ENCODE results near the gene NLN.
"Not testable (repeated sequence)": the region's sequence is repeated elsewhere in the genome, so short reads cannot be mapped to it uniquely, and the experiment has no call there.

Gene NLN

GRCh38 chr5:65805089-65805488 lies 83.1 kb downstream of the NLN start:
- H3K4ac ChIP-seq (ENCODE audit: low read depth, low read length): no peak overlapping the region
- H3K14ac ChIP-seq (ENCODE audit: low read length): no peak overlapping the region
- no peak overlapping the region for H2BK5ac ChIP-seq (ENCODE audit: low read depth, low read length, poor library complexity)
- no peak overlapping the region for H2BK120ac ChIP-seq (ENCODE audit: insufficient read depth, low read length, poor library complexity)
- H2BK12ac ChIP-seq (ENCODE audit: low read length): no peak overlapping the region
- DNase-seq: no peak
- H3K18ac ChIP-seq (ENCODE audit: low read length): no peak overlapping the region
- H3K9ac ChIP-seq (ENCODE audit: low read length): no peak overlapping the region
- no peaks in the 10 kb centered on the region for H3K79me1 ChIP-seq (ENCODE audit: low read length)
- no peaks in the 10 kb centered on the region for H3K27me3 ChIP-seq (ENCODE audit: insufficient read depth, low read length)
- no peak overlapping the region for H4K8ac ChIP-seq (ENCODE audit: low read depth, low read length)
- no peak overlapping the region for H3K4me3 ChIP-seq (ENCODE audit: low read depth, low read length)
- no peak overlapping the region for H3K4me2 ChIP-seq (ENCODE audit: low read length)
- no peak overlapping the region for H4K91ac ChIP-seq (ENCODE audit: low read depth, low read length)
- no peak overlapping the region for H2AK5ac ChIP-seq (ENCODE audit: low read length)
- peaks cover 14% of the 10 kb centered on the region for H3K9me3 ChIP-seq (ENCODE audit: insufficient read depth, low read depth, low read length)
- peaks cover 0 to 2% of the 10 kb centered on the region in 2 experiments for H3K4me1 ChIP-seq (ENCODE audit: control insufficient read depth in 1 of 2, insufficient read depth in 2 of 2, low read length in 2 of 2)
- no peak overlapping the region for H2AFZ ChIP-seq (ENCODE audit: insufficient read depth, low read length, poor library complexity)
- peaks cover 12 to 22% of the 10 kb centered on the region in 2 experiments for H3K36me3 ChIP-seq (ENCODE audit: control insufficient read depth in 1 of 2, insufficient read depth in 2 of 2, low read length in 2 of 2)
- no CpG with 5 or more reads among the region's 2 CpGs for WGBS (ENCODE audit: extremely low coverage, insufficient coverage, insufficient read length)
- H3K27ac ChIP-seq (ENCODE audit: low read depth, low read length): no peak overlapping the region
- H4K12ac ChIP-seq (ENCODE audit: low read depth, low read length): no peak overlapping the region
- H3K79me2 ChIP-seq (ENCODE audit: control insufficient read depth, insufficient read depth, low read length, poor library complexity): no peaks in the 10 kb centered on the region
- H3K23ac ChIP-seq (ENCODE audit: low read length): no peak overlapping the region

GRCh38 chr5:65807494-65807893 lies 85.5 kb downstream of the NLN start:
- H3K9me3 ChIP-seq (ENCODE audit: insufficient read depth, low read depth, low read length); H2AFZ ChIP-seq (ENCODE audit: insufficient read depth, low read length, poor library complexity); H2BK5ac ChIP-seq (ENCODE audit: low read depth, low read length, poor library complexity); H3K4ac ChIP-seq (ENCODE audit: low read depth, low read length); H3K79me2 ChIP-seq (ENCODE audit: control insufficient read depth, insufficient read depth, low read length, poor library complexity); H4K12ac ChIP-seq (ENCODE audit: low read depth, low read length); H3K23ac ChIP-seq (ENCODE audit: low read length); H3K27ac ChIP-seq (ENCODE audit: low read depth, low read length); H3K79me1 ChIP-seq (ENCODE audit: low read length); H3K9ac ChIP-seq (ENCODE audit: low read length); DNase-seq; H3K14ac ChIP-seq (ENCODE audit: low read length); H3K27me3 ChIP-seq (ENCODE audit: insufficient read depth, low read length); H2AK5ac ChIP-seq (ENCODE audit: low read length); H3K4me1 ChIP-seq (ENCODE audit: control insufficient read depth in 1 of 2, insufficient read depth in 2 of 2, low read length in 2 of 2); H3K18ac ChIP-seq (ENCODE audit: low read length); H2BK120ac ChIP-seq (ENCODE audit: insufficient read depth, low read length, poor library complexity); H3K4me2 ChIP-seq (ENCODE audit: low read length); H3K4me3 ChIP-seq (ENCODE audit: low read depth, low read length); H2BK12ac ChIP-seq (ENCODE audit: low read length); H4K8ac ChIP-seq (ENCODE audit: low read depth, low read length); H4K91ac ChIP-seq (ENCODE audit: low read depth, low read length): not testable (repeated sequence)
- WGBS (ENCODE audit: extremely low coverage, insufficient coverage, insufficient read length): no CpG with 5 or more reads among the region's 5 CpGs
- peaks cover 9 to 21% of the 10 kb centered on the region in 2 experiments for H3K36me3 ChIP-seq (ENCODE audit: control insufficient read depth in 1 of 2, insufficient read depth in 2 of 2, low read length in 2 of 2)

- Histone ChIP-seq H4K8ac (ENCODE audit: low read depth, low read length) (no peak overlapping the region), H4K91ac (ENCODE audit: low read depth, low read length) (no peak overlapping the region), H2BK120ac (ENCODE audit: insufficient read depth, low read length, poor library complexity) (no peak overlapping the region), H2AK5ac (ENCODE audit: low read length) (no peak overlapping the region), H4K12ac (ENCODE audit: low read depth, low read length) (no peak overlapping the region), H3K79me1 (ENCODE audit: low read length) (no peaks in the 10 kb centered on the region), H3K4me3 (ENCODE audit: low read depth, low read length) (no peak overlapping the region), H3K14ac (ENCODE audit: low read length) (no peak overlapping the region), H3K36me3 (ENCODE audit: control insufficient read depth in 1 of 2, insufficient read depth in 2 of 2, low read length in 2 of 2) (peaks cover 4 to 15% of the 10 kb centered on the region in 2 experiments), H3K23ac (ENCODE audit: low read length) (no peak overlapping the region), H2AFZ (ENCODE audit: insufficient read depth, low read length, poor library complexity) (no peak overlapping the region), H3K4me1 (ENCODE audit: control insufficient read depth in 1 of 2, insufficient read depth in 2 of 2, low read length in 2 of 2) (peaks cover 0 to 2% of the 10 kb centered on the region in 2 experiments), H3K4ac (ENCODE audit: low read depth, low read length) (no peak overlapping the region), H3K27ac (ENCODE audit: low read depth, low read length) (no peak overlapping the region), H3K9me3 (ENCODE audit: insufficient read depth, low read depth, low read length) (peaks cover 3% of the 10 kb centered on the region), H3K79me2 (ENCODE audit: control insufficient read depth, insufficient read depth, low read length, poor library complexity) (no peaks in the 10 kb centered on the region), H3K4me2 (ENCODE audit: low read length) (no peak overlapping the region), H3K27me3 (ENCODE audit: insufficient read depth, low read length) (no peaks in the 10 kb centered on the region), H2BK5ac (ENCODE audit: low read depth, low read length, poor library complexity) (no peak overlapping the region), H3K18ac (ENCODE audit: low read length) (no peak overlapping the region), H3K9ac (ENCODE audit: low read length) (no peak overlapping the region), H2BK12ac (ENCODE audit: low read length) (no peak overlapping the region)
- no peak for DNase-seq
- WGBS (ENCODE audit: extremely low coverage, insufficient coverage, insufficient read length): no CpG with 5 or more reads among the region's 5 CpGs
Measured at GRCh38 chr5:65808251-65808741, 86.3 kb downstream of the NLN start.

GRCh38 chr5:65808818-65809217 lies 86.8 kb downstream of the NLN start:
- H3K9me3 ChIP-seq (ENCODE audit: insufficient read depth, low read depth, low read length): no peaks in the 10 kb centered on the region
- H4K12ac ChIP-seq (ENCODE audit: low read depth, low read length): no peak overlapping the region
- no peaks in the 10 kb centered on the region for H3K79me1 ChIP-seq (ENCODE audit: low read length)
- H3K79me2 ChIP-seq (ENCODE audit: control insufficient read depth, insufficient read depth, low read length, poor library complexity): no peaks in the 10 kb centered on the region
- H2BK12ac ChIP-seq (ENCODE audit: low read length): no peak overlapping the region
- H3K4me3 ChIP-seq (ENCODE audit: low read depth, low read length): no peak overlapping the region
- H4K91ac ChIP-seq (ENCODE audit: low read depth, low read length): no peak overlapping the region
- peak in 1 of 2 donors; percentile 11 for DNase-seq
- H2AK5ac ChIP-seq (ENCODE audit: low read length): no peak overlapping the region
- H2BK120ac ChIP-seq (ENCODE audit: insufficient read depth, low read length, poor library complexity): no peak overlapping the region
- H2AFZ ChIP-seq (ENCODE audit: insufficient read depth, low read length, poor library complexity): no peak overlapping the region
- H3K9ac ChIP-seq (ENCODE audit: low read length): no peak overlapping the region
- H3K4ac ChIP-seq (ENCODE audit: low read depth, low read length): no peak overlapping the region
- no peak overlapping the region for H3K4me2 ChIP-seq (ENCODE audit: low read length)
- no peak overlapping the region for H2BK5ac ChIP-seq (ENCODE audit: low read depth, low read length, poor library complexity)
- H3K27ac ChIP-seq (ENCODE audit: low read depth, low read length): no peak overlapping the region
- H3K36me3 ChIP-seq (ENCODE audit: control insufficient read depth in 1 of 2, insufficient read depth in 2 of 2, low read length in 2 of 2): peaks cover 6 to 11% of the 10 kb centered on the region in 2 experiments
- H3K23ac ChIP-seq (ENCODE audit: low read length): no peak overlapping the region
- H4K8ac ChIP-seq (ENCODE audit: low read depth, low read length): no peak overlapping the region
- WGBS (ENCODE audit: extremely low coverage, insufficient coverage, insufficient read length): no CpG with 5 or more reads among the region's 1 CpG
- no peak overlapping the region for H3K14ac ChIP-seq (ENCODE audit: low read length)
- no peak overlapping the region for H3K18ac ChIP-seq (ENCODE audit: low read length)
- peaks cover 0 to 2% of the 10 kb centered on the region in 2 experiments for H3K4me1 ChIP-seq (ENCODE audit: control insufficient read depth in 1 of 2, insufficient read depth in 2 of 2, low read length in 2 of 2)
- no peaks in the 10 kb centered on the region for H3K27me3 ChIP-seq (ENCODE audit: insufficient read depth, low read length)
